PFSK-1 (cell line): ENCODE measurements around the gene PCMT1.

ENCODE experiments used
- FOXP2 ChIP-seq: optimal IDR thresholded peaks from 2 replicates; pipeline ENCODE3; 2011; ENCODE audit warnings: borderline replicate concordance, control low read depth, inconsistent platforms; ENCODE audit not compliant: insufficient read depth; ENCODE audit errors: extremely low read length, extremely low read depth
- POLR2AphosphoS5 ChIP-seq: IDR thresholded peaks from 2 replicates; pipeline ENCODE4 v1.6.1; 2012; ENCODE audit warnings: low read depth, mild to moderate bottlenecking, control low read depth, low read length, moderate library complexity
- SIN3A ChIP-seq: IDR thresholded peaks from 2 replicates; pipeline ENCODE4 v1.6.1; 2012; ENCODE audit warnings: mild to moderate bottlenecking, low read length, moderate library complexity, borderline replicate concordance; ENCODE audit not compliant: insufficient read depth
- TAF1 ChIP-seq: IDR thresholded peaks from 2 replicates; pipeline ENCODE4 v1.6.1; 2012; ENCODE audit warnings: low read length, control low read depth, borderline replicate concordance; ENCODE audit not compliant: insufficient read depth
- TF ChIP-seq, protein P1 (sequence below), 2 experiments: IDR thresholded peaks; 2 replicates each; pipeline versions ENCODE4 v1.6.1 to v1.8.0; 2011 to 2012; ENCODE audit warnings: low read depth in 2 of 2, low read length in 2 of 2, control low read depth in 1 of 2, inconsistent platforms in 1 of 2, mild to moderate bottlenecking in 1 of 2, moderate library complexity in 1 of 2; ENCODE audit not compliant: insufficient read depth in 1 of 2

PCMT1 gene

DNA sequence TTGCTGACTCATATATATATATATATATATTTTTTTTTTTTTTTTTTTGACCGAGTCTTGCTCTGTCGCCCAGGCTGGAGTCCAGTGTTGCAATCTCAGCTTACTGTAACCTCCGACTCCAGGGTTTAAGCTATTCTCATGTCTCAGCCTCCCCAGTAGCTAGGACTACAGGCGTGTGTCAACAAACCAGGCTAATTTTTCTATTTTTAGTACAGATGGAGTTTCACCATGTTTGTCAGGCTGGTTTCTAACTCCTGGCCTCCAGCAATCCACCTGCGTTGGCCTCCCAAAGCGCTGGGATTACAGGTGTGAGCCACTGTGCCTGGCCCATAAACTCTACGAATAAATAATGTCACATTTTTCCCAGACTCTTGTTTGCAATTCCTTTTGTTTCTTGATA is 109.8 kb downstream of the PCMT1 start:
- no peak for TF ChIP-seq POLR2AphosphoS5
- TF ChIP-seq, protein P1, sequence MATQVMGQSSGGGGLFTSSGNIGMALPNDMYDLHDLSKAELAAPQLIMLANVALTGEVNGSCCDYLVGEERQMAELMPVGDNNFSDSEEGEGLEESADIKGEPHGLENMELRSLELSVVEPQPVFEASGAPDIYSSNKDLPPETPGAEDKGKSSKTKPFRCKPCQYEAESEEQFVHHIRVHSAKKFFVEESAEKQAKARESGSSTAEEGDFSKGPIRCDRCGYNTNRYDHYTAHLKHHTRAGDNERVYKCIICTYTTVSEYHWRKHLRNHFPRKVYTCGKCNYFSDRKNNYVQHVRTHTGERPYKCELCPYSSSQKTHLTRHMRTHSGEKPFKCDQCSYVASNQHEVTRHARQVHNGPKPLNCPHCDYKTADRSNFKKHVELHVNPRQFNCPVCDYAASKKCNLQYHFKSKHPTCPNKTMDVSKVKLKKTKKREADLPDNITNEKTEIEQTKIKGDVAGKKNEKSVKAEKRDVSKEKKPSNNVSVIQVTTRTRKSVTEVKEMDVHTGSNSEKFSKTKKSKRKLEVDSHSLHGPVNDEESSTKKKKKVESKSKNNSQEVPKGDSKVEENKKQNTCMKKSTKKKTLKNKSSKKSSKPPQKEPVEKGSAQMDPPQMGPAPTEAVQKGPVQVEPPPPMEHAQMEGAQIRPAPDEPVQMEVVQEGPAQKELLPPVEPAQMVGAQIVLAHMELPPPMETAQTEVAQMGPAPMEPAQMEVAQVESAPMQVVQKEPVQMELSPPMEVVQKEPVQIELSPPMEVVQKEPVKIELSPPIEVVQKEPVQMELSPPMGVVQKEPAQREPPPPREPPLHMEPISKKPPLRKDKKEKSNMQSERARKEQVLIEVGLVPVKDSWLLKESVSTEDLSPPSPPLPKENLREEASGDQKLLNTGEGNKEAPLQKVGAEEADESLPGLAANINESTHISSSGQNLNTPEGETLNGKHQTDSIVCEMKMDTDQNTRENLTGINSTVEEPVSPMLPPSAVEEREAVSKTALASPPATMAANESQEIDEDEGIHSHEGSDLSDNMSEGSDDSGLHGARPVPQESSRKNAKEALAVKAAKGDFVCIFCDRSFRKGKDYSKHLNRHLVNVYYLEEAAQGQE (IDR thresholded peaks at IDR 0.05; ENCODE audit: insufficient read depth in 1 of 2, low read depth in 2 of 2, low read length in 2 of 2): no peak
- no peak for TF ChIP-seq SIN3A
- no peak for TF ChIP-seq FOXP2
- no peak for TF ChIP-seq TAF1

DNA sequence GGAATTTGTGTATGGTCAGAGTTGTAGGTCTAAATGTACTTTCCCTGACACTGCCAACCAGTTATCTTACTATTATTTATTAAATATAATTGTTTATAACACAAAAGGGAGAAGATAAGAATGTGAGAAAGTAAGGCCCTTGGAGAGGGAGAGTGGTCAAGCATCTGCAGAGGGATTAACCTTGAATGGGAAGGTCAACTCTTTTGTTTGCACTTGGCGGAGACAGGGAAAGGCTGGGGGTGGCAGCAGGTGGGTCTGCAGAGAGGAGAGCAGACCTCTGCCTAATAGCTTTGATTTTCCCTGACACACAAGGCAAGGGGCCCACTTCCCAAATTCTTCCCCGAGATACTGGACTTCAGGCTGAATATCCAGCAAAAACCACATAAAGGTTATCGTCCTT is 110.4 kb downstream of the PCMT1 start:
- no peak for TF ChIP-seq SIN3A
- TF ChIP-seq TAF1: no peak
- TF ChIP-seq, protein P1 (IDR thresholded peaks at IDR 0.05; ENCODE audit: insufficient read depth in 1 of 2, low read depth in 2 of 2, low read length in 2 of 2): no peak
- no peak for TF ChIP-seq POLR2AphosphoS5
- no peak for TF ChIP-seq FOXP2

DNA sequence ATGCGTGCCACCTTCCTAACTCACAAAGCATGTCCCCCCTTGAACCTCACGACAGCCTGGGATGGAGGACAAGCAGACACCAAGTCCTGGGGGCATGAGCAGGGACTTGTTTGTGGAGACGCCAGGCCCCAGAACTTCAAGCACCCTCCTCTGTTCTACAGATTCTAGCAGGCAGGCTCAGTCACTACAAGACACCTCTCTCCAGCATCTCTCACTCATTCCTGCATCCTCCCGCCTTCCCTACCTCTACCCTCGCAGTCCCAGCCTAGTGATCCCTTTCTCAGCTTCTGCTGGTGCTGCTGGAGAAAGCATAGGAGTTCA is 110.9 kb downstream of the PCMT1 start:
- TF ChIP-seq, protein P1 (IDR thresholded peaks at IDR 0.05; ENCODE audit: insufficient read depth in 1 of 2, low read depth in 2 of 2, low read length in 2 of 2): no peak
- no peak for TF ChIP-seq FOXP2
- no peak for TF ChIP-seq POLR2AphosphoS5
